ENCODE measurements around the gene C3orf20. TPM values are rescaled to one million over a fixed set of nuclear protein-coding genes. Genes with fewer than 3 reads are reported as not detected.

The C3orf20 gene
- total RNA-seq, 4 donors from 2014 or later: not detected

DNA sequence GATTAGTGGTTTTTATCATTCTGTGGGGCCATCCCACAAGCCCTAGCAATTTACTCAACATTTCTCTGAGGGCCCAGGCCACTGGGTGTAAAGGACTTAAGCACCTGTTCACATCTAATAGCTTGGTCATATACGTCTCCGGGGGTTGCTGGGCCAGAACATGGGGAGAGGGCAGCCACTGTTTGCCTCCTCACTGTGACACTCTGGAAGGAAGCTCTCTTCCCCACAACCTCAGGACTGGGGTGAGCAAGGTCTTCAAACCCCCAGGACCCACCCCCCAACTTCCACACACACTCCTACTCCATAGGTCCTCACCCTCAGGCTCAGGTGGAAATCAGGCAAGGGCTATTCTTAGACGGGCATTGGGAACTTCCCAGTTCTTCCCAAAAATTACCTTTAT, 28.9 kb downstream of the C3orf20 start:
- no peaks in the 10 kb centered on the region for H3K4me1 ChIP-seq
- H3K27ac ChIP-seq: no peak overlapping the region
- WGBS, 2 donors: 87 to 93% methylated on average over 3 of the region's 3 CpGs
- H3K9me3 ChIP-seq: peaks cover 0 to 7% (median 0%) of the 10 kb centered on the region in 4 donors
- no peak overlapping the region for H3K4me3 ChIP-seq
- peaks cover 0 to 11% (median 0%) of the 10 kb centered on the region in 3 donors for H3K36me3 ChIP-seq
- H3K27me3 ChIP-seq: no peaks in the 10 kb centered on the region
- TF ChIP-seq EP300 (IDR thresholded peaks at IDR 0.05) (no peak), POLR2A (IDR thresholded peaks at IDR 0.05) (no peak)
- TF ChIP-seq, protein P1, sequence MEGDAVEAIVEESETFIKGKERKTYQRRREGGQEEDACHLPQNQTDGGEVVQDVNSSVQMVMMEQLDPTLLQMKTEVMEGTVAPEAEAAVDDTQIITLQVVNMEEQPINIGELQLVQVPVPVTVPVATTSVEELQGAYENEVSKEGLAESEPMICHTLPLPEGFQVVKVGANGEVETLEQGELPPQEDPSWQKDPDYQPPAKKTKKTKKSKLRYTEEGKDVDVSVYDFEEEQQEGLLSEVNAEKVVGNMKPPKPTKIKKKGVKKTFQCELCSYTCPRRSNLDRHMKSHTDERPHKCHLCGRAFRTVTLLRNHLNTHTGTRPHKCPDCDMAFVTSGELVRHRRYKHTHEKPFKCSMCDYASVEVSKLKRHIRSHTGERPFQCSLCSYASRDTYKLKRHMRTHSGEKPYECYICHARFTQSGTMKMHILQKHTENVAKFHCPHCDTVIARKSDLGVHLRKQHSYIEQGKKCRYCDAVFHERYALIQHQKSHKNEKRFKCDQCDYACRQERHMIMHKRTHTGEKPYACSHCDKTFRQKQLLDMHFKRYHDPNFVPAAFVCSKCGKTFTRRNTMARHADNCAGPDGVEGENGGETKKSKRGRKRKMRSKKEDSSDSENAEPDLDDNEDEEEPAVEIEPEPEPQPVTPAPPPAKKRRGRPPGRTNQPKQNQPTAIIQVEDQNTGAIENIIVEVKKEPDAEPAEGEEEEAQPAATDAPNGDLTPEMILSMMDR (IDR thresholded peaks at IDR 0.05): no peak
- DNase-seq (ENCODE audit: low spot score in 2 of 2): no peak

DNA sequence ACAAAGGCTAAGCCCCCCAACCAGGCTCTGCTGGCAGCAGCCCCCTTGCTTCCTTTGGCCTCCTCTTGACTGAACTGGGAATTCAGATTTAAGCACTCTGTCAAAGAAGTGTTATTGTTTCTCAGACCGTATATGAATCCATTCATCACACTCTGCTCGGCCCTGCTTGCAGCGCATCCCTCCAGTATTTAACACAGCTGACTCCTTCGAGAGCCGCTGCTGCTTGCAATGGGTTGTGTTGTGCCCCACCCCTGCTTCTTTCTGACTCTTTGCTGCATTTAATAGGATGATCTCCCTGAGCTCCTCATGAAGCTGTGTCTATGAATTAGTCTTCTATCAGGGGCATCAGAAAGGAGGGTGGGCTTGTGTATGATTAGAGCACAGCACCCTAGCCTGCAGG, 31.2 kb downstream of the C3orf20 start:
- no peak overlapping the region for H3K27ac ChIP-seq
- H3K4me1 ChIP-seq: no peaks in the 10 kb centered on the region
- peaks cover 0 to 8% (median 0%) of the 10 kb centered on the region in 4 donors for H3K9me3 ChIP-seq
- peaks cover 0 to 13% (median 0%) of the 10 kb centered on the region in 3 donors for H3K36me3 ChIP-seq
- H3K4me3 ChIP-seq: no peak overlapping the region
- no peaks in the 10 kb centered on the region for H3K27me3 ChIP-seq
- TF ChIP-seq POLR2A (IDR thresholded peaks at IDR 0.05) (no peak), EP300 (IDR thresholded peaks at IDR 0.05) (no peak)
- TF ChIP-seq, protein P1 (IDR thresholded peaks at IDR 0.05): no peak
- DNase-seq (ENCODE audit: low spot score in 2 of 2): no peak
- WGBS, 2 donors: 42 to 47% methylated on average over 5 of the region's 5 CpGs

DNA sequence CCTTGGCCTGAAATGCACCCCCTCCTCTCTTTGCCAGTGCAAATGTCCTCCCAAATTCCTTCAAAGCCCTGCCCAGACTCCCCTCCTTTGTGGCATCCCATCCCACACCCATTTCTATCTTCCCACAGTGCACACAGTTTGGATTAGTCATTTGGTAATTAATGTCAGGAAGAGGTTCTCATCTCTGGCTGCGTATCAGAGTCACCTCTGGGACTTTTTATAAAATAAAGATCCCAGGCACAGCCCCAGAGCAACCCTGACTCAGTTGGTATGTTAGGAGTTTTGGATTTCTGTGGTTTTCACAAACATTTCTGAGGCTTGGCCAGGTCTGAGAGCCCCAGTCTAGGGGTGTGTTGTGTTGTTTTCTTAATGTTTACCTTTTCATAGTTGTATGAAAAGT, 41.6 kb downstream of the C3orf20 start:
- no peak for DNase-seq (ENCODE audit: low spot score in 2 of 2)
- Histone ChIP-seq H3K4me1 (no peaks in the 10 kb centered on the region), H3K4me3 (no peak overlapping the region), H3K27ac (no peak overlapping the region), H3K27me3 (no peaks in the 10 kb centered on the region), H3K36me3 (peaks cover 0 to 14% (median 0%) of the 10 kb centered on the region in 3 donors), H3K9me3 (peaks cover 0 to 18% (median 1%) of the 10 kb centered on the region in 4 donors)
- TF ChIP-seq EP300 (IDR thresholded peaks at IDR 0.05) (no peak), POLR2A (IDR thresholded peaks at IDR 0.05) (no peak)
- TF ChIP-seq, protein P1 (IDR thresholded peaks at IDR 0.05): no peak
- 52 to 63% methylated on average over 1 of the region's 1 CpG for WGBS, 2 donors

DNA sequence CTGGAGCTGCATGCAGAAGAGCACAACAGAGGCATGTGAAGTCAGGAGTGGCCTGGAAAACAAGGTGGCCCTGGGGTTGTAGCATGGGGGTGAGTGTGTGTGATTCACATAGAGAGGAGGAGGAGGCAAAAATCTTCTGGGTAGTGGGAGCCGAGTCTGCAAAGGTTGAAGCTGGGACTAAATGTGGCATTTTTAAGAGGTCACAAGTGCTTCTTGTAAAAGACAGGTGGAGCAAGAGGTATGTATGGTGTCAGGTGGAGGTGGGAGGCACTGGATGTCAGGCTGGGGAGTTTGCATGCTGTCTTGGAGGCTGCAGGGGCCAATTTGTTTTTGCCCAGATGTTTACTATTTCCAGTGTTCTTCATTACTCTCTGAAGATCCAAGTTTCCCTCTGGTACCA, 42.4 kb downstream of the C3orf20 start:
- H3K27ac ChIP-seq: no peak overlapping the region
- no peaks in the 10 kb centered on the region for H3K27me3 ChIP-seq
- H3K36me3 ChIP-seq: peaks cover 0 to 17% (median 0%) of the 10 kb centered on the region in 3 donors
- H3K4me3 ChIP-seq: no peak overlapping the region
- DNase-seq (ENCODE audit: low spot score in 2 of 2): no peak
- WGBS, 2 donors: 60 to 64% methylated on average over 1 of the region's 1 CpG
- peaks cover 0 to 18% (median 0%) of the 10 kb centered on the region in 4 donors for H3K9me3 ChIP-seq
- TF ChIP-seq, protein P1 (IDR thresholded peaks at IDR 0.05): no peak
- no peak for TF ChIP-seq POLR2A (IDR thresholded peaks at IDR 0.05)
- no peak for TF ChIP-seq EP300 (IDR thresholded peaks at IDR 0.05)
- H3K4me1 ChIP-seq: no peaks in the 10 kb centered on the region

DNA sequence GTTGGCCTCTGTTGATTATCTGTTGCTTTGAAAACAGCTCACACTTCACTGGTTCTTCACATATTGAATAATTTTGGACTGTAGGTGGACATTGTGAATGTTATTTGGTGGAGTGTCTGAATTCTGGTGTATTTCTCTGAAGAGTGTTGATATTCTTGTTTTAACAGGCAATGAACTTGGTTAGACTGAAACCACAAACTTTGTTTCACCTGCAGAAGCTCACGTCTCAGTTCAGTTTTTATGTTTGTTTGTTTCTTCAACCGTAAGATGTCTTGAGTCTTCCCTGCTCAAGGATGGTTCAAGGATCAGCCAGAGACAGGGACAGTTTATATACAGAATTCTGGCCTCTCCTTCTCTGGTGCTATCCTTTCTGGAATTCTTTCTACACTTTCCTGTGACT, 43.6 kb downstream of the C3orf20 start:
- no peak overlapping the region for H3K4me3 ChIP-seq
- peaks cover 0 to 6% (median 0%) of the 10 kb centered on the region in 4 donors for H3K9me3 ChIP-seq
- no peak overlapping the region for H3K27ac ChIP-seq
- TF ChIP-seq EP300 (IDR thresholded peaks at IDR 0.05) (no peak), POLR2A (IDR thresholded peaks at IDR 0.05) (no peak)
- TF ChIP-seq, protein P1 (IDR thresholded peaks at IDR 0.05): no peak
- 89 to 90% methylated on average over 2 of the region's 2 CpGs for WGBS, 2 donors
- no peak for DNase-seq (ENCODE audit: low spot score in 2 of 2)
- H3K4me1 ChIP-seq: no peaks in the 10 kb centered on the region
- peaks cover 0 to 18% (median 0%) of the 10 kb centered on the region in 3 donors for H3K36me3 ChIP-seq
- no peaks in the 10 kb centered on the region for H3K27me3 ChIP-seq

Measured in tibial nerve (tissue), 4 donors.